ENCODE results near the gene ACLY. TPM values are rescaled to one million over a fixed set of nuclear protein-coding genes. Genes with fewer than 3 reads are reported as not detected.

ACLY gene
- total RNA-seq (157 and 167 TPM in 2 replicates), polyA plus RNA-seq (82.1 and 101 TPM in 2 replicates)

DNA sequence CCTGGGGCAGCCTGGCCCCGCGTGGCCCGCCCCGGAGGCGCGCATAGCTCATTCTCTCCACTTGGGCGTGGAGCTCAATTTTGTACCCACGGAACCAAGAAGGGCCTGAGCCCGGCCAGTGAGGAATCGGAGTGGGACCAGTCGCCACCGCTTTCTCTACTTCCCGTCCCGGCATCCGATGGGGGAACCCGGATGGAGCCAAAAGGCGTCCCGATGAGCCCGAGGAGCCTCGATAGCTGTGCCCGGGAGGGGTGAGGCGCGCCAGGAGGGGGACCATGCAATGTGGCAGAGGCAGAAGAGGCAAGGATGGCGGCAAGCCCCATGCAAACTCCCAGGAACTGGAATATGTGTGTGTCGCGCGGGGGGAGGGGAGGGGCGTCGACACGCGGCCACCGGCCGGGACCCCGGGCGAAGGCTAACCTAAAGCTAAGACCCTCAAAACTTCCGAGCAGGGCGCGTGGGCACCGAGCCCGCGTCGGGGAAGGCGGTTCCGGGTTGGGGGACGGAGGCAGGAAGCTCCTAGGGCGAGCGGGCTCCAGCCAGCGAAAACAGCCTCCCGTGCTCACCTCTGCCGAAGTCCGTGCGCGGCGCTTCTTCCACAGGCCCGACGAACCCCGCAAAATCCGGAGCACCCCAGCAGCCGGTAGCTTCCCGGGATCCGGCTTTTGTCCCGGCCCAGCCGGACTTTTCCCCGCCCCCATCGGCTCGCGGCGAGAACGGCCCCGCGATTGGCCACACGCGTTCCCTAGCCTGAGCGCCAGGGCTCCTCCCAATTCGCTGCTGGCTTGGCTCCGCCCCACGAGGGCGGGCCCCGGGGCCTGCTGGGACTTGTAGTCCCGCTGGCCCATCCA, at the start of gene ACLY:
ACLY (minus strand) TSS at position 638 of the 851 bp plus-strand sequence. CDS start 5,078 bp downstream, outside the sequence.
- Histone ChIP-seq H3K36me3 (replicated peaks; ENCODE audit: insufficient read depth, low read depth) (no peaks in the 10 kb centered on the region), H3K27ac (peak within 1 kb of the TSS; percentile 86), H3K79me2 (peaks cover 50% of the 10 kb centered on the region), H3K27me3 (no peaks in the 10 kb centered on the region), H3K9me2 (replicated peaks; ENCODE audit: insufficient read depth) (no peaks in the 10 kb centered on the region), H3K4me3 (peak within 1 kb of the TSS; percentile 76), H3K9me3 (ENCODE audit: low read depth) (no peaks in the 10 kb centered on the region), H2AFZ (peak within 1 kb of the TSS; percentile 48), H3K4me2 (peak within 1 kb of the TSS; percentile 90), H4K20me1 (ENCODE audit: insufficient read depth, poor library complexity, severe bottlenecking) (peaks cover 41% of the 10 kb centered on the region), H3K4me1 (ENCODE audit: insufficient read depth) (peaks cover 50% of the 10 kb centered on the region)
- DNase-seq (ENCODE audit: low spot score), result peak; percentile 100
- TF ChIP-seq EZH2phosphoT487 (IDR thresholded peaks at IDR 0.05; ENCODE audit: low read depth, severe bottlenecking, unreplicated experiment), result no peak
- under 1% methylated on average over 78 of the region's 80 CpGs for WGBS (ENCODE audit: low lambda C conversion rate, missing lambda C conversion rate)

- Histone ChIP-seq H3K9me2 (replicated peaks; ENCODE audit: insufficient read depth) (no peaks in the 10 kb centered on the region), H3K9me3 (ENCODE audit: low read depth) (no peaks in the 10 kb centered on the region), H3K27me3 (no peaks in the 10 kb centered on the region), H3K4me2 (peak overlapping the region; percentile 92), H3K79me2 (peaks cover 52% of the 10 kb centered on the region), H3K4me3 (peak overlapping the region; percentile 71), H2AFZ (no peak overlapping the region), H4K20me1 (ENCODE audit: insufficient read depth, poor library complexity, severe bottlenecking) (peaks cover 6% of the 10 kb centered on the region), H3K4me1 (ENCODE audit: insufficient read depth) (peaks cover 17% of the 10 kb centered on the region), H3K27ac (peak overlapping the region; percentile 93), H3K36me3 (replicated peaks; ENCODE audit: insufficient read depth, low read depth) (no peaks in the 10 kb centered on the region)
- no peak for DNase-seq (ENCODE audit: low spot score)
- TF ChIP-seq, protein P1, sequence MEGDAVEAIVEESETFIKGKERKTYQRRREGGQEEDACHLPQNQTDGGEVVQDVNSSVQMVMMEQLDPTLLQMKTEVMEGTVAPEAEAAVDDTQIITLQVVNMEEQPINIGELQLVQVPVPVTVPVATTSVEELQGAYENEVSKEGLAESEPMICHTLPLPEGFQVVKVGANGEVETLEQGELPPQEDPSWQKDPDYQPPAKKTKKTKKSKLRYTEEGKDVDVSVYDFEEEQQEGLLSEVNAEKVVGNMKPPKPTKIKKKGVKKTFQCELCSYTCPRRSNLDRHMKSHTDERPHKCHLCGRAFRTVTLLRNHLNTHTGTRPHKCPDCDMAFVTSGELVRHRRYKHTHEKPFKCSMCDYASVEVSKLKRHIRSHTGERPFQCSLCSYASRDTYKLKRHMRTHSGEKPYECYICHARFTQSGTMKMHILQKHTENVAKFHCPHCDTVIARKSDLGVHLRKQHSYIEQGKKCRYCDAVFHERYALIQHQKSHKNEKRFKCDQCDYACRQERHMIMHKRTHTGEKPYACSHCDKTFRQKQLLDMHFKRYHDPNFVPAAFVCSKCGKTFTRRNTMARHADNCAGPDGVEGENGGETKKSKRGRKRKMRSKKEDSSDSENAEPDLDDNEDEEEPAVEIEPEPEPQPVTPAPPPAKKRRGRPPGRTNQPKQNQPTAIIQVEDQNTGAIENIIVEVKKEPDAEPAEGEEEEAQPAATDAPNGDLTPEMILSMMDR (IDR thresholded peaks at IDR 0.05; ENCODE audit: poor library complexity), result no peak
- TF ChIP-seq EZH2phosphoT487 (IDR thresholded peaks at IDR 0.05; ENCODE audit: low read depth, severe bottlenecking, unreplicated experiment) (no peak), EZH2 (IDR thresholded peaks at IDR 0.05; ENCODE audit: borderline replicate concordance) (no peak)
- 96% methylated on average over 36 of the region's 37 CpGs for WGBS (ENCODE audit: low lambda C conversion rate, missing lambda C conversion rate)
Observed at GRCh38 chr17:41967921-41968578, 49.3 kb upstream of the ACLY start.

DNA sequence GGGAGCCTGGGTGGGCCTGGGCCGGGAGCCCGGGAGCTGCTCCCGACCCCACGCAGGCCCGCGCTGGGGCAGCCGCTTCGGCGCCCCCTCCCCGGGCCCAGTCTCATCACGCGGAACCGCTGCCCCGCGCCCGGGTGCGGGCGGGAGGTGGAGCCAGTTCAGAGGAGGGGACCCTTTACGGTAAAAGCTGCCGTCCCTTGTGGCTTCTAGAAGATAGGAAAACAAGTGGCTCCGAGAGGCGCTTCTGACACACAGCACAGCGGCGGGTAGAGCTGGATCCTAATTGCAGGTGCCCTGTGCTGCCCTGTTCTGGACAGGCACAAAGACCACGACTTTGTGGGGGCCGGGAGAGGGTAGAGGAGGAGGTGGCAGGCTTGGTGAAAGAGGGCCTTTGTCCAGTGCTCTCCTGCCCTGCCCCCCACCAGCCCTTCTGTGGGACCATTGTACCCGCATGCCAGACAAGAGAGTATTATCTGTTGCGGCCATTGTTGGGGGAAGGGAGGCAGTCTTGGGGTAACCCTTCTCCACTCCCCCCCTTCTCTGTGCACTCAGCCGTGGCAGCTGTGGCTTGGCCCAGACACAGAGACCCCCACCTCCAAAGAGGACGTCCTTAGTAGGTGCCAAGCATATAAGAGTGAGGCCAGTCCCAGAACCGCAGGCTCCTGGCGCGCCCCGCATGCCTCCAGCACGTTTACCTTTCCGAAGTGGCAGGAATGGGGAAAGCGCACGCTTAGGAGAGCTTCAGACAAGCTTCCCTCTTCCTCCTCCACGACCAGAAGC, 48.6 kb upstream of the ACLY start:
- Histone ChIP-seq H3K79me2 (peaks cover 52% of the 10 kb centered on the region), H3K9me2 (replicated peaks; ENCODE audit: insufficient read depth) (no peaks in the 10 kb centered on the region), H3K4me1 (ENCODE audit: insufficient read depth) (peaks cover 17% of the 10 kb centered on the region), H3K9me3 (ENCODE audit: low read depth) (no peaks in the 10 kb centered on the region), H4K20me1 (ENCODE audit: insufficient read depth, poor library complexity, severe bottlenecking) (peaks cover 6% of the 10 kb centered on the region), H3K4me2 (peak overlapping the region; percentile 92), H3K36me3 (replicated peaks; ENCODE audit: insufficient read depth, low read depth) (no peaks in the 10 kb centered on the region), H2AFZ (peak overlapping the region; percentile 72), H3K27ac (peak overlapping the region; percentile 93), H3K27me3 (no peaks in the 10 kb centered on the region), H3K4me3 (peak overlapping the region; percentile 71)
- 28% methylated on average over 34 of the region's 39 CpGs for WGBS (ENCODE audit: low lambda C conversion rate, missing lambda C conversion rate)
- no peak for TF ChIP-seq EZH2phosphoT487 (IDR thresholded peaks at IDR 0.05; ENCODE audit: low read depth, severe bottlenecking, unreplicated experiment)
- no peak for DNase-seq (ENCODE audit: low spot score)

GRCh38 chr17:41966463-41967140, 47.9 kb upstream of the ACLY start, which contains the start of gene CNP:
CNP (plus strand) TSS chr17:41966795; CDS start chr17:41966885, 90 bp downstream.
- TF ChIP-seq EZH2 (IDR thresholded peaks at IDR 0.05; ENCODE audit: borderline replicate concordance), result no peak
- no peak for TF ChIP-seq EZH2phosphoT487 (IDR thresholded peaks at IDR 0.05; ENCODE audit: low read depth, severe bottlenecking, unreplicated experiment)
- TF ChIP-seq, protein P1 (IDR thresholded peaks at IDR 0.05; ENCODE audit: poor library complexity), result no peak
- Histone ChIP-seq H4K20me1 (ENCODE audit: insufficient read depth, poor library complexity, severe bottlenecking) (peaks cover 6% of the 10 kb centered on the region), H3K4me1 (ENCODE audit: insufficient read depth) (peaks cover 17% of the 10 kb centered on the region), H3K9me3 (ENCODE audit: low read depth) (no peaks in the 10 kb centered on the region), H3K36me3 (replicated peaks; ENCODE audit: insufficient read depth, low read depth) (no peaks in the 10 kb centered on the region), H3K27me3 (no peaks in the 10 kb centered on the region), H3K4me2 (peak within 1 kb of the TSS; percentile 92), H3K27ac (peak within 1 kb of the TSS; percentile 93), H2AFZ (peak within 1 kb of the TSS; percentile 75), H3K9me2 (replicated peaks; ENCODE audit: insufficient read depth) (no peaks in the 10 kb centered on the region), H3K4me3 (peak within 1 kb of the TSS; percentile 71), H3K79me2 (peaks cover 46% of the 10 kb centered on the region)
- DNase-seq (ENCODE audit: low spot score), result peak; percentile 97
- under 1% methylated on average over 37 of the region's 71 CpGs for WGBS (ENCODE audit: low lambda C conversion rate, missing lambda C conversion rate)
